ENCODE data around the gene SLC25A39. TPM values are rescaled to one million over a fixed set of nuclear protein-coding genes. Genes with fewer than 3 reads are reported as not detected.

The SLC25A39 gene
- total and polyA plus RNA-seq, 9 of the 15 experiments (the other 6 are each of a cell fraction or from before 2014, with no cell fraction given) = 4.8 to 267 (median 140) TPM

GRCh38 chr17:44326861-44327444 is 2.3 kb upstream of the SLC25A39 start (continued):
- no peak for TF ChIP-seq DEAF1 (CRISPR knock-in tag; IDR thresholded peaks at IDR 0.05)
- no peak for TF ChIP-seq ZBTB49 (CRISPR knock-in tag; IDR thresholded peaks at IDR 0.05; ENCODE audit: borderline replicate concordance)
- no peak for TF ChIP-seq MED1 (CRISPR knock-in tag; IDR thresholded peaks at IDR 0.05; ENCODE audit: borderline replicate concordance)
- peak; percentile 16; the same call in 1 of the 2 replicates for TF ChIP-seq KLF16 (IDR thresholded peaks at IDR 0.05)
- TF ChIP-seq STAG1 (CRISPR knock-in tag; IDR thresholded peaks at IDR 0.05; ENCODE audit: borderline replicate concordance) = no peak
- peak; percentile 78 for TF ChIP-seq USF1 (CRISPR knock-in tag; IDR thresholded peaks at IDR 0.05)
- no peak for TF ChIP-seq ZNF121 (CRISPR knock-in tag; conservative IDR thresholded peaks at IDR 0.05)
- TF ChIP-seq NCOA2 (IDR thresholded peaks at IDR 0.05; ENCODE audit: partially characterized antibody in 2 of 2) = no peak
- TF ChIP-seq ZNF24 (IDR thresholded peaks at IDR 0.05) = no peak
- TF ChIP-seq ZFP1 (CRISPR knock-in tag; IDR thresholded peaks at IDR 0.05) = no peak
- no peak for TF ChIP-seq ZNF280A (IDR thresholded peaks at IDR 0.05; ENCODE audit: low read depth, partially characterized antibody)
- TF ChIP-seq THAP12 (CRISPR knock-in tag; IDR thresholded peaks at IDR 0.05) = no peak
- no peak for TF ChIP-seq ATF1 (CRISPR knock-in tag; IDR thresholded peaks at IDR 0.05)
- peak; percentile 65 for TF ChIP-seq ATF1 (tag; IDR thresholded peaks at IDR 0.05)
- peak; percentile 88 for TF ChIP-seq PRDM10 (IDR thresholded peaks at IDR 0.05; ENCODE audit: partially characterized antibody)
